H1 (cell line): ENCODE data around the gene DUSP9. TPM values are rescaled to one million over a fixed set of nuclear protein-coding genes. Genes with fewer than 3 reads are reported as not detected.
A peak's percentile ranks its signal among the peaks of the same experiment; 100 is the strongest.

ENCODE experiments used
- CTCF ChIA-PET: fragments of 300-600 bp; sonication (Branson Sonifier 250); formaldehyde crosslinking; loops from one replicate; lab custom pipeline; 2021; ENCODE audit not compliant: partially characterized antibody; lab: Charles Lee
- POLR2A ChIA-PET: fragments of 300-600 bp; sonication (Branson Sonifier 250); formaldehyde crosslinking; loops from one replicate; lab custom pipeline; 2021; ENCODE audit warnings: inconsistent platforms; ENCODE audit not compliant: partially characterized antibody; lab: Charles Lee
- DNase-seq, 2 experiments: peaks; one replicate each; pipeline versions ENCODE4 v3.0.0 to v3.0.0-alpha.2; 2010 to 2022; ENCODE audit warnings: low spot score in 2 of 2, low read depth in 1 of 2, mixed read lengths in 1 of 2
- FAIRE-seq: peaks from 2 replicates; lab custom pipeline; 2011; peaks lifted over from hg19 to GRCh38; lab: Jason Lieb, UNC
- H2AFZ ChIP-seq: 2 replicates; pipeline ENCODE4 v1.8.1; 2012; ENCODE audit warnings: low read length, inconsistent platforms
- H2AK5ac ChIP-seq: 2 replicates; pipeline ENCODE4 v1.6.1; 2013; ENCODE audit warnings: low read depth, low read length
- H2BK120ac ChIP-seq: replicated peaks from 2 replicates; pipeline ENCODE3; 2013; ENCODE audit warnings: low read depth, low read length, inconsistent platforms
- H2BK12ac ChIP-seq: 2 replicates; pipeline ENCODE4 v1.6.1; 2013; ENCODE audit warnings: low read depth, low read length
- H2BK15ac ChIP-seq: 2 replicates; pipeline ENCODE4 v1.6.1; 2013; ENCODE audit warnings: low read length
- H2BK20ac ChIP-seq: 2 replicates; pipeline ENCODE4 v1.6.1; 2013; ENCODE audit warnings: low read length
- H2BK5ac ChIP-seq: 2 replicates; pipeline ENCODE4 v1.6.1; 2013; ENCODE audit warnings: low read depth, low read length
- H3K14ac ChIP-seq: 2 replicates; pipeline ENCODE4 v1.6.1; 2013; ENCODE audit warnings: inconsistent platforms; ENCODE audit not compliant: insufficient read length
- H3K18ac ChIP-seq: 2 replicates; pipeline ENCODE4 v1.6.1; 2013; ENCODE audit warnings: low read length; ENCODE audit errors: extremely low read depth
- H3K23ac ChIP-seq: 2 replicates; pipeline ENCODE4 v1.6.1; 2013; ENCODE audit warnings: inconsistent platforms; ENCODE audit not compliant: insufficient read length
- H3K23me2 ChIP-seq: 2 replicates; pipeline ENCODE4 v1.6.1; 2013; ENCODE audit warnings: low read depth, low read length
- H3K27ac ChIP-seq: 2 replicates; pipeline ENCODE4 v1.6.1; 2011; ENCODE audit warnings: low read depth, low read length, inconsistent platforms
- H3K27me3 ChIP-seq, 4 experiments: replicated peaks in 1 of 4; 1 replicate in 1 of 4; 2 replicates in 3 of 4; pipeline versions ENCODE4 v1.6.1 to v1.8.1; 2011 to 2013; ENCODE audit warnings: low read length in 3 of 4, mild to moderate bottlenecking in 3 of 4, inconsistent platforms in 2 of 4, mixed read lengths in 2 of 4, moderate library complexity in 1 of 4; ENCODE audit not compliant: control insufficient read depth in 3 of 4, insufficient read depth in 3 of 4; ENCODE audit errors: extremely low read depth in 1 of 4
- H3K36me3 ChIP-seq, 4 experiments: 2 replicates each; pipeline versions ENCODE4 v1.6.1 to v1.8.1; 2011 to 2013; ENCODE audit warnings: mild to moderate bottlenecking in 4 of 4, low read length in 3 of 4, moderate library complexity in 2 of 4, control low read depth in 1 of 4, inconsistent platforms in 1 of 4; ENCODE audit not compliant: insufficient read depth in 4 of 4, control insufficient read depth in 2 of 4
- H3K4ac ChIP-seq: replicated peaks from 2 replicates; pipeline ENCODE3; 2013; ENCODE audit warnings: low read length, low read depth, mixed read lengths, inconsistent platforms; ENCODE audit not compliant: insufficient read length
- H3K4me1 ChIP-seq, 4 experiments: replicated peaks in 1 of 4; 1 replicate in 1 of 4; 2 replicates in 3 of 4; pipeline versions ENCODE4 v1.6.1 to v1.8.1; 2011 to 2013; ENCODE audit warnings: low read length in 3 of 4, inconsistent platforms in 2 of 4, mixed read lengths in 1 of 4; ENCODE audit not compliant: insufficient read depth in 4 of 4, control insufficient read depth in 3 of 4
- H3K4me2 ChIP-seq, 2 experiments: 2 replicates each; pipeline versions ENCODE4 v1.6.1 to v1.8.1; 2011 to 2013; ENCODE audit warnings: low read depth in 2 of 2, low read length in 2 of 2, control low read depth in 1 of 2, inconsistent platforms in 1 of 2, mild to moderate bottlenecking in 1 of 2; ENCODE audit not compliant: insufficient read depth in 1 of 2
- H3K4me3 ChIP-seq, 4 experiments: fragments of 200-600, 300-600 bp in 1 of 4; sonication (generic), shearing (Covaris generic), sonication (Bioruptor Twin) in 1 of 4; 2 replicates each; pipeline versions ENCODE4 v1.5.1 to v1.8.1; 2011 to 2016; ENCODE audit warnings: low read length in 4 of 4, low read depth in 3 of 4, control low read depth in 2 of 4, inconsistent platforms in 2 of 4, mild to moderate bottlenecking in 2 of 4, mixed read lengths in 1 of 4, moderate library complexity in 1 of 4; ENCODE audit not compliant: insufficient read depth in 2 of 4; ENCODE audit errors: extremely low read depth in 1 of 4
- H3K56ac ChIP-seq: replicated peaks from 2 replicates; pipeline ENCODE3; 2013; ENCODE audit warnings: low read depth, mild to moderate bottlenecking, mixed read lengths, low read length, inconsistent platforms; ENCODE audit not compliant: insufficient read length
- H3K79me1 ChIP-seq: 2 replicates; pipeline ENCODE4 v1.6.1; 2013; ENCODE audit warnings: low read depth, low read length, control low read depth
- H3K79me2 ChIP-seq, 2 experiments: 2 replicates each; pipeline versions ENCODE4 v1.6.1 to v1.8.1; 2012 to 2013; ENCODE audit warnings: low read length in 2 of 2, mild to moderate bottlenecking in 2 of 2, inconsistent platforms in 1 of 2; ENCODE audit not compliant: insufficient read depth in 2 of 2, control insufficient read depth in 1 of 2
- H3K9ac ChIP-seq, 4 experiments: replicated peaks in 1 of 4; 1 replicate in 1 of 4; 2 replicates in 3 of 4; pipeline versions ENCODE4 v1.6.1 to v1.8.1; 2011 to 2013; ENCODE audit warnings: low read depth in 3 of 4, low read length in 3 of 4, control low read depth in 2 of 4, mild to moderate bottlenecking in 2 of 4, moderate library complexity in 2 of 4, inconsistent platforms in 1 of 4; ENCODE audit errors: extremely low read depth in 1 of 4
- H3K9me3 ChIP-seq, 2 experiments: 2 replicates each; pipeline versions ENCODE4 v1.6.1 to v1.8.1; 2012 to 2013; ENCODE audit warnings: mild to moderate bottlenecking in 2 of 2, moderate library complexity in 2 of 2, control low read depth in 1 of 2, inconsistent platforms in 1 of 2, low read depth in 1 of 2, low read length in 1 of 2, mixed read lengths in 1 of 2; ENCODE audit not compliant: insufficient read depth in 2 of 2
- H4K20me1 ChIP-seq, 2 experiments: replicated peaks in 1 of 2; 2 replicates each; pipeline versions ENCODE3 to v1.8.1; 2011 to 2013; ENCODE audit warnings: inconsistent platforms in 2 of 2, low read length in 2 of 2, mild to moderate bottlenecking in 1 of 2; ENCODE audit not compliant: insufficient read depth in 2 of 2, control insufficient read depth in 1 of 2
- H4K5ac ChIP-seq: 2 replicates; pipeline ENCODE4 v1.6.1; 2013; ENCODE audit warnings: low read length, low read depth, mixed read lengths, inconsistent platforms; ENCODE audit not compliant: insufficient read length
- H4K8ac ChIP-seq: 2 replicates; pipeline ENCODE4 v1.8.0; 2013; ENCODE audit warnings: mild to moderate bottlenecking, moderate library complexity, low read length, inconsistent platforms; ENCODE audit not compliant: insufficient read depth; ENCODE audit errors: extremely low read depth
- H4K91ac ChIP-seq: replicated peaks from 2 replicates; pipeline ENCODE3; 2013; ENCODE audit warnings: low read length, mixed read lengths, inconsistent platforms; ENCODE audit not compliant: insufficient read length
- ASH2L ChIP-seq: fragments of 200-600, 300-600 bp; sonication (generic); IDR thresholded peaks from one replicate; pipeline ENCODE4 v1.7.1; 2017; ENCODE audit warnings: low read length
- BCL11A ChIP-seq, 2 experiments: IDR thresholded peaks; one replicate each; pipeline ENCODE4 v1.6.1; 2011; ENCODE audit warnings: low read depth in 2 of 2, low read length in 2 of 2, mild to moderate bottlenecking in 2 of 2
- CBX8 ChIP-seq: fragments of 300-800, 300-1000 bp; sonication (generic); IDR thresholded peaks from 2 replicates; pipeline ENCODE4 v1.7.1; 2016; ENCODE audit warnings: low read depth, low read length, borderline replicate concordance
- CHD1 ChIP-seq: IDR thresholded peaks from 2 replicates; pipeline ENCODE4 v1.6.1; 2012; ENCODE audit warnings: low read depth, low read length, improper control_type of control experiment
- JUN ChIP-seq: IDR thresholded peaks from 2 replicates; pipeline ENCODE4 v1.6.1; 2011; ENCODE audit warnings: low read depth, mild to moderate bottlenecking, improper control_type of control experiment, low read length
- NANOG ChIP-seq: IDR thresholded peaks from 2 replicates; pipeline ENCODE4 v1.6.1; 2011; ENCODE audit warnings: low read length, low read depth, mild to moderate bottlenecking, inconsistent platforms; ENCODE audit not compliant: insufficient read depth, poor library complexity, severe bottlenecking
- PHF8 ChIP-seq: fragments of 200-600 bp; sonication (generic); conservative IDR thresholded peaks from 2 replicates; pipeline ENCODE4 v1.7.1; 2012; ENCODE audit warnings: low read depth, mild to moderate bottlenecking, inconsistent platforms, low read length, moderate library complexity
- POLR2AphosphoS5 ChIP-seq: IDR thresholded peaks from 2 replicates; pipeline ENCODE4 v1.6.1; 2011; ENCODE audit warnings: low read depth, low read length
- SP4 ChIP-seq: IDR thresholded peaks from 2 replicates; pipeline ENCODE4 v1.6.1; 2012; ENCODE audit warnings: low read length, inconsistent platforms
- WGBS, 2 experiments: shearing (Covaris generic) in 1 of 2; methylation state at CpG; one replicate each; pipeline versions ENCODE4 v1.1.6 to v1.1.7; 2013 to 2015; ENCODE audit warnings: low lambda C conversion rate in 2 of 2, mixed read lengths in 2 of 2, inconsistent platforms in 1 of 2, low coverage in 1 of 2, missing lambda C conversion rate in 1 of 2; ENCODE audit not compliant: insufficient replicate concordance in 2 of 2, insufficient coverage in 1 of 2, insufficient read length in 1 of 2; ENCODE audit errors: extremely low coverage in 1 of 2, missing lambda C conversion rate in 1 of 2; 5-methylcytosine and 5-hydroxymethylcytosine counted together
- polyA plus RNA-seq, 7 experiments: library from polyadenylated mRNA; depleted of rRNA in 3 of 7; stranded (reverse) in 5 of 7; unstranded in 2 of 7; fragments of >200 nt in 5 of 7; fragments of 200-250 nt in 2 of 7; gene quantifications; 1 replicate in 5 of 7; 2 replicates in 1 of 7; 4 replicates in 1 of 7; pipeline versions ENCODE4 v1.2.1 to v1.2.3, GENCODE V29; 2011 to 2013; ENCODE audit warnings: missing spikeins in 2 of 7, mixed read lengths in 2 of 7
- total RNA-seq: library from RNA; stranded (reverse); fragmentation: NEBNext Ultra II Directional; extraction: Animal tissue kit (Norgen Biotek cat#: 25700); gene quantifications from 2 replicates; pipeline ENCODE4 v1.2.1, GENCODE V29; 2021
- TF ChIP-seq, protein P1 (sequence below), 3 experiments: IDR thresholded peaks; 1 replicate in 2 of 3; 2 replicates in 1 of 3; pipeline versions ENCODE4 v1.5.1 to v1.6.1; 2011; ENCODE audit warnings: low read length in 3 of 3, mild to moderate bottlenecking in 3 of 3, inconsistent platforms in 2 of 3, low read depth in 1 of 3, moderate library complexity in 1 of 3; ENCODE audit not compliant: insufficient read depth in 1 of 3; ENCODE audit errors: control extremely low read depth in 1 of 3
- TF ChIP-seq, protein P2 (sequence below): IDR thresholded peaks from 2 replicates; pipeline ENCODE4 v1.6.1; 2011; ENCODE audit warnings: low read depth, mild to moderate bottlenecking, low read length; ENCODE audit not compliant: insufficient read depth

DUSP9 gene
- total and polyA plus RNA-seq, 2 of the 8 experiments (the other 6 are each of a cell fraction or from before 2014, with no cell fraction given): 0.80 to 1.1 TPM

- Histone ChIP-seq H2BK20ac (no peak overlapping the region), H2BK12ac (no peak overlapping the region), H3K79me2 (no peaks in the 10 kb centered on the region), H3K4me1 (peaks cover 0 to 21% (median 11%) of the 10 kb centered on the region in 4 experiments; a peak in 5 of 7 replicates), H3K23ac (no peak overlapping the region), H3K23me2 (peaks cover 7% of the 10 kb centered on the region; the same call in 1 of the 2 replicates), H2AFZ (no peak overlapping the region), H3K79me1 (no peaks in the 10 kb centered on the region), H3K9me3 (no peaks in the 10 kb centered on the region; a peak in 1 of 4 replicates), H3K4me3 (no peak overlapping the region), H3K27me3 (peaks cover 72 to 88% (median 86%) of the 10 kb centered on the region in 4 experiments), H3K56ac (no peak overlapping the region), H4K8ac (no peak overlapping the region), H4K20me1 (peaks cover 0 to 16% of the 10 kb centered on the region in 2 experiments), H3K14ac (no peak overlapping the region), H3K4me2 (peak overlapping the region in 1 of 2 experiments; percentile 89; a peak in 2 of 4 replicates), H3K9ac (no peak overlapping the region), H3K36me3 (peaks cover 0 to 4% (median 0%) of the 10 kb centered on the region in 4 experiments; a peak in 1 of 8 replicates), H2BK5ac (no peak overlapping the region), H4K5ac (no peak overlapping the region), H2BK15ac (no peak overlapping the region), H3K4ac (no peak overlapping the region), H3K27ac (no peak overlapping the region), H4K91ac (no peak overlapping the region), H2BK120ac (no peak overlapping the region), H2AK5ac (no peak overlapping the region), H3K18ac (no peak overlapping the region)
- CTCF ChIA-PET: interaction anchor here (0.7 to 28.7 kb wide), 22 partner anchors 0 to 703 kb away, joined by 3 to 408 read pairs (median 6); partner anchors contain the start of genes CCNQ and DUSP9
- FAIRE-seq: no peak
- POLR2A ChIA-PET: no interaction called here
- 59% methylated on average over 4 of the region's 6 CpGs; no CpG with 5 or more reads in 1 of the 2 experiments for WGBS, 2 experiments
- no peak for DNase-seq
- TF ChIP-seq ASH2L: no peak
- TF ChIP-seq CBX8: no peak
- no peak for TF ChIP-seq PHF8
- no peak for TF ChIP-seq NANOG
- no peak for TF ChIP-seq CHD1
- no peak for TF ChIP-seq JUN
- no peak for TF ChIP-seq SP4
- TF ChIP-seq, protein P1, sequence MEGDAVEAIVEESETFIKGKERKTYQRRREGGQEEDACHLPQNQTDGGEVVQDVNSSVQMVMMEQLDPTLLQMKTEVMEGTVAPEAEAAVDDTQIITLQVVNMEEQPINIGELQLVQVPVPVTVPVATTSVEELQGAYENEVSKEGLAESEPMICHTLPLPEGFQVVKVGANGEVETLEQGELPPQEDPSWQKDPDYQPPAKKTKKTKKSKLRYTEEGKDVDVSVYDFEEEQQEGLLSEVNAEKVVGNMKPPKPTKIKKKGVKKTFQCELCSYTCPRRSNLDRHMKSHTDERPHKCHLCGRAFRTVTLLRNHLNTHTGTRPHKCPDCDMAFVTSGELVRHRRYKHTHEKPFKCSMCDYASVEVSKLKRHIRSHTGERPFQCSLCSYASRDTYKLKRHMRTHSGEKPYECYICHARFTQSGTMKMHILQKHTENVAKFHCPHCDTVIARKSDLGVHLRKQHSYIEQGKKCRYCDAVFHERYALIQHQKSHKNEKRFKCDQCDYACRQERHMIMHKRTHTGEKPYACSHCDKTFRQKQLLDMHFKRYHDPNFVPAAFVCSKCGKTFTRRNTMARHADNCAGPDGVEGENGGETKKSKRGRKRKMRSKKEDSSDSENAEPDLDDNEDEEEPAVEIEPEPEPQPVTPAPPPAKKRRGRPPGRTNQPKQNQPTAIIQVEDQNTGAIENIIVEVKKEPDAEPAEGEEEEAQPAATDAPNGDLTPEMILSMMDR (IDR thresholded peaks at IDR 0.05; ENCODE audit: control extremely low read depth in 1 of 3, insufficient read depth in 1 of 3, low read depth in 1 of 3, low read length in 3 of 3): no peak
- no peak for TF ChIP-seq BCL11A (IDR thresholded peaks at IDR 0.05; ENCODE audit: low read depth in 2 of 2, low read length in 2 of 2)
- TF ChIP-seq, protein P2, sequence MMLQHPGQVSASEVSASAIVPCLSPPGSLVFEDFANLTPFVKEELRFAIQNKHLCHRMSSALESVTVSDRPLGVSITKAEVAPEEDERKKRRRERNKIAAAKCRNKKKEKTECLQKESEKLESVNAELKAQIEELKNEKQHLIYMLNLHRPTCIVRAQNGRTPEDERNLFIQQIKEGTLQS: no peak
- no peak for TF ChIP-seq POLR2AphosphoS5
Observed at GRCh38 chrX:153645151-153645550, 1.9 kb upstream of the DUSP9 start.
